Measurements from ENCODE around the gene TLR1.
"Not testable (repeated sequence)": the region's sequence is repeated elsewhere in the genome, so short reads cannot be mapped to it uniquely, and the experiment has no call there.

Gene TLR1, protein sequence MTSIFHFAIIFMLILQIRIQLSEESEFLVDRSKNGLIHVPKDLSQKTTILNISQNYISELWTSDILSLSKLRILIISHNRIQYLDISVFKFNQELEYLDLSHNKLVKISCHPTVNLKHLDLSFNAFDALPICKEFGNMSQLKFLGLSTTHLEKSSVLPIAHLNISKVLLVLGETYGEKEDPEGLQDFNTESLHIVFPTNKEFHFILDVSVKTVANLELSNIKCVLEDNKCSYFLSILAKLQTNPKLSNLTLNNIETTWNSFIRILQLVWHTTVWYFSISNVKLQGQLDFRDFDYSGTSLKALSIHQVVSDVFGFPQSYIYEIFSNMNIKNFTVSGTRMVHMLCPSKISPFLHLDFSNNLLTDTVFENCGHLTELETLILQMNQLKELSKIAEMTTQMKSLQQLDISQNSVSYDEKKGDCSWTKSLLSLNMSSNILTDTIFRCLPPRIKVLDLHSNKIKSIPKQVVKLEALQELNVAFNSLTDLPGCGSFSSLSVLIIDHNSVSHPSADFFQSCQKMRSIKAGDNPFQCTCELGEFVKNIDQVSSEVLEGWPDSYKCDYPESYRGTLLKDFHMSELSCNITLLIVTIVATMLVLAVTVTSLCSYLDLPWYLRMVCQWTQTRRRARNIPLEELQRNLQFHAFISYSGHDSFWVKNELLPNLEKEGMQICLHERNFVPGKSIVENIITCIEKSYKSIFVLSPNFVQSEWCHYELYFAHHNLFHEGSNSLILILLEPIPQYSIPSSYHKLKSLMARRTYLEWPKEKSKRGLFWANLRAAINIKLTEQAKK

DNA sequence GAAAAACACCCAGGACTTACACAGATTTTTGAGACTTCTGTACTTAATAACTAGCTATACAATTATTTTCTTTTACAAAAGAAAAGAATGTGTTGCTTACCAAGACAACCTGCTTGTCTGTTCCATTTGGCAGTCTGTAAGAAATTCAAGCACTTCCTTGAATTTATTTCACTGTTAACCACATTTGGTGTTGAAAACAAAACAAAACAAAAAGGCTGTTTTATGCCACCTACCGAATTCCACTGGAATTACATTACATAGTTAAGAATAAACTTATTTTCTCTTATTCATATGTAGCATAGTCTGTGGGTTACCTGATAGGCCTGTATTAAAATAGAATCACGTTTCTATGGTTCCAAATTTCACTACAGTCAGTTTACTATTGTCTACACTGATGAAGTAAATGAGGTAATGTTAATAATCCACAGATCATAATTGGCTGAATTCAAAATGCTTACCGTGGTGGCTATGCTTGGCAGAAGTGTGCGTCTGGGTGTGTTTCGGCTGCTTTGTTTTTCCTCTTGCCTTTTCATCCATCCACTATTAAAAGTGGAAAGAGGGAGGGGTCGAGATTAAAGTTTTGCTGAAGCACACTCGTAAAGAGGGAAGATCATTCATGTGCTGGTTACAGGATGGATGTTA, at the start of gene TLR1:
Gene TLR1, minus strand, starts transcription at position 138 of the 642 bp plus-strand sequence. CDS start 5,960 bp downstream, outside the sequence.
- DNase-seq, result peak; percentile 7

DNA sequence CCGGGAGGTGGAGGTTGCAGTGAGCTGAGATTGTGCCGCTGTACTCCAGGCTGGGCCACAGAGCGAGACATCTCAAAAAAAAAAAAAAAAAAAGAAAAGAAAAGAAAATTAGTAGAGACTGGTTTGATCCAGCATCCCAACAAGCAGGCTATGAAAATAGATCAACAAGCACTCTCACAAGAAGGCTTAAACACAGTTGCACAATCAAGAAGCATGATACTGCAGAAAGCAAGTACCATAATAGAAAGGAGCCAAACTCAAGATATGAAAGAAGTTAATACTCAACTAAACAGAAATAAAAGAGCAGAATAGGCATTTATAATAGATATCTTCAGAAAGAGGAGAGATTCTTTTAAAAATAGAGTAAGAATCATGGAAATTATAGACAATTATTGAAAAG, 41.4 kb upstream of the TLR1 start:
- no peak for DNase-seq

DNA sequence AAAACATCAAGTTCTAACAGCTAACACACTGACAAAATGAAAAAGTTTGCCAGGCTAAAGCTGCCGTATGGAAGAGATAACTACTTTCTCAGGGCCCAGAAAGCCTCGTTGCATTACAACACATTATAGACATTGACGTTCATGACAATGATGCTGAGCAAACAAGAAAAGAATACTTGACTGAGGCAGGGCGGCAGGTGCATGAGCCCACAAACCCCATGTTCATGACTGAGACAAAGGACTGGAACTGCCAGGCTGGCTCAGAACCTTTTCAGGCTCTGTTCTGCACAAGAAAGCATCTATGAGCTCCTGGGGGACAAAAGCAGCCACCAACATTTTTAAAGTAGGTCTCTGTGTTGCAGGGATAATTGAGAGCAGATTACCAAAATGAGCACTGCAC, 38.4 kb upstream of the TLR1 start:
- DNase-seq, result no peak

DNA sequence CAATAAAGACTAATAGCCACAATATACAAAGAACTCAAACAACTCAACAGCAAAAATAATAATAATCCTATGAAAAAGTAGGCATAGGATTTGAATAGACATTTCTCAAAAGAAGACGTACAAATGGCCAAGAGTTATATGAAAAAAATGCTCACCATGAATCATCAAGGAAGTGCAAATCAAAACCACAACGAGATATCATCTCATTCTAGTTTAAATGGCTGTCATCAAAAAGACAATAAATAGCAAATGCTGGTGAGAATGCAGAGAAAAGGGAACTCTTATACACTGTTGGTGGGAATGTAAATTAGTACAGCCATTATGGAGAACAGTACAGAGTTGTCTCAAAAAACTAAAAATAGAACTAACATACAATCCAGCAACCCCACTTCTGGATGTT, 33.3 kb upstream of the TLR1 start:
- no peak for DNase-seq

DNA sequence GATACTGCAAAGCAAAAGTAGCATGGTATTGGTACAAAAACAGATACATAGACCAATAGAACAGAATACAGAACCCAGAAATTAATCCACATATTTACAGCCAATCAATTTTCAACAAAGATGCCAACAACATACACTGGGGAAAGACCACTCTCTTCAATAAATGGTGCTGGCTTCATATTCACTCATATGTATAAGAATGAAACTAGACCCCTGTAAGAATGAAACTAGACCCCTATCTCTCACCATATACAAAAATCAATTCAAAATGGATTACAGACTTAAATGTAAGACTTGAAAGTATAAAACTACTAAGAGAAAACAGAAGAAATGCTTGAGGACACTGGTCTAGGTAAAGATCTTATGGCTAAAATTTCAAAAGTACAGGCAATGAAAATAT, 32.7 kb upstream of the TLR1 start:
- no peak for DNase-seq

DNA sequence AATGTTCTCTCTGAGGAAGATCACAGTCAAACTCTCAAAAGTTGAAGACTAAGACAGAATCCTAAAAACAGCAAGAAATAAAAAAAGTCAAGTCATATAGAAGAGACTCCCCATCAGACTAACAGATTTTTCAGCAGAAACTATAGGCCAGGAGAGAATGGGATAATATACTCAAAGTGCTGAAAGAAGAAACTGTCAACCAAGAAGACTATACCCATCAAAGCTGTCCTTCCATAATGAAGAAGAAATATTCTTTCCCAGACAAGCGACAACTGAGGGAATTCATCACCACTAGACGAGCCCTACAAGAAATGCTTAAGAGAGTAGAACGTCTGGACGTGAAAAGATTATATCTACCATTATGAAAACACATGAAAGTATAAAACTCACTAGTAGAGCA, 30.0 kb upstream of the TLR1 start:
- DNase-seq, result no peak

DNA sequence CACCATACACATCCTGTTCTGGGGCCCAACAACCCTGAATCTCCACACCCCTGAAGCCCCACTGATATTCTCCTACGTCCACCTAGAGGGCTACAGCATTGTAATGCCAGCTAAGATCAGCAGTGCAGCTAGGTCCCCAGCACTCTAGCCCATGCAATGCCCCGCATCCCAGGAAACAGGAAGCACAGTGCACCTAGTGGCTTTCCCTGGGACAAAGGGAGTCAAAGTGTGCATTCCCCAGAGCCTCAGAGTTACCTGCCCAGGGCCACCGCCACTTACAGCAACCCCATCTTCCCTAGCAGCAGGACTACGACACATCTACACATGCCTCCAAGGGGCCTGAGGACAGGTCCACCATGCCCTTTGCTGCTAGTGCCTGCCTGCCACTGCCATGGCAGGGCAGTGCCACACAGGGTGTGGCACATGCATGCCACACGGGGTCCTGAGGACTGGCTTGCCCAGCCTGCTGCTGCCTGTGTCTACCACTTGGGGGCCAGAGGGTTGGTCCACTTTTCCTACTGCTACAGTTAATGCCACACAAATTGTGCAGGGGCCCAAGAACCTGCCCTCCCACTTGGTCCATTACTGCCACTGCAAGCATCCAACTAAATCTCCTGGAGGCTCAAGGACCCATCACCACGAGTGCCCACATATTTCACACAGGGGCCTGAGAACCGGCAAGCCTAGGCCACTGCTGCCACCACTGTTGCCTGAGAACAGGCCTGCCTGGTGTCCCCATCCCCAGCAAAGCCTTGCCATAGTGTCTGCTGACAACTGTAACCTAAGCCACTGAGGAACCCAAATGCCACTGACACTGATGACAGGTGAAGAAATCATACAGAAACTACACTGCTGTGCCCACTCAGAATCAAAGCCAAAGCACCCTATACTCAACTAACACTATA, 28.3 kb upstream of the TLR1 start:
- no peak for DNase-seq

DNA sequence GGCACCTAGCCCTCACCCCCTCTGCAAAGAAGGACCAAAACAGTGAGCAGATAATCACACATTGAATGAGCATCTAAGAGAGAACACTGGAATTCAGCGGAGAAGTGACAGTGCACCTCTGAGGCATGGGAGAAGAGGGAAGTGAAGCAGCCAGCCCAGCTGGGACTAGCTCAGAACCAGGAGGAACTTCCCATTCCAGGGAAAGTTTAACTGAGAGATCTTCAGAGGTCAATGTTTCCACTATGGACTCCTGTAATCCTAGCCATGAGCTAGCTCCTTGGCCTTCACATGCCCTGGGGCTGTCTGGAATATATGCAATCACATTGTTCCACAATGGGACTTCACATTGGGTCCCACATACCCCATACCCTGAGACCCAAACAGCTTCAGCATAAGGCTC, 27.6 kb upstream of the TLR1 start:
- no peak for DNase-seq

DNA sequence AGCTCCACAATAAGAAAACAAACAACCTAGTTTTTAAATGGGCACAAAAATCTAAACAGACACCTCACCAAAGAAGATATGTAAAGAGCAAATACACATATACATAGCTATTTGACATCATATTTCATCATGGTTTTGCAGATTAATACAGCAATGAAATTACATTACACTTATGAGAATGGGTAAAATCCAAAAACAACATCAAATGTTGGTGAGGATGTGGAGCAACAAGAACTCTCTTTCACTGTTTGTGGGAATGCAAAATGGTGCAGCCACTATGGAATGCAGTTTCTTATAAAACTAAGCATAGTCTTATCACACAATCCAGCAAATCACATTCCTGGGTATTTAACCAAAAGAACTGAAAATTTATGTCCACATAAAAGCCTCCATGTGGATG, 27.1 kb upstream of the TLR1 start:
- DNase-seq, result no peak

DNA sequence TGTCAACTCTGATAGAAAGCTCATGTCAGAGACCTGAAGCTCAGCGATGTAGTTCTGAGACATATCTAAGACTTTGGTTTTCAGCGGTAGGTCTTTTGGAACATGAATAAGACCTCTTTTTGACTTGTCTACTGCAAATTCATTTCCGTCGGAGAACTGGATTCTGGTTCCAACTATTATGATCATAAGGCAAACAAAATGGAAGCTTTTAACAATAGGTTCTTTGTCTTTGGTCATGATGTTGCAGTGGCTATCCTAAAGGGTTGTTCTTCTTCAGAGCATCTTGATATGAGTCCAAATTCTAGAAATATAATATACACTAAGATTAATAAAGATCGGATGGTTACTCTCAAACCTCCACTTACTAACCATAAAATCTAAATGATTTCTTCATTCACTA, 24.6 kb upstream of the TLR1 start:
- DNase-seq, result no peak

DNA sequence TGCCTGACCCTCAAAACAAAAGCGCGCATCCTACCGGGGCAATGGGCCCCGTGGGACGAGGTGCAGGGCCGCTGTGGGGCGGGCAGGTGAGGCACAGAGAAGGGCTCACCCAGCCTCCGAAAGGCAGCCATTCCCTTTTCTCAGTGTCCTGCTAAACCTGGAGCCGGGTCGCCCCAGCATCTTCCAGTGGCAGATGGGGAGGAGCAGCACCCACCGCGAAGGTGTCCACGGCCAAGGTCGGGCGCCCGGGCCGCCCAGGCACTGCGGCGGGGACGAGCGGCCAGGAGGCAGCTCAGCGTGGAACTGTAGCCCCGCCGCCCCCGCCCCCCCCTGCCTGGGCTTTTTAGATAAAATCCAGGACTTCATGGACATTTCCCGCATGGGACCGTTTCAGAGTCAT, 19.2 kb upstream of the TLR1 start:
- DNase-seq, result no peak

DNA sequence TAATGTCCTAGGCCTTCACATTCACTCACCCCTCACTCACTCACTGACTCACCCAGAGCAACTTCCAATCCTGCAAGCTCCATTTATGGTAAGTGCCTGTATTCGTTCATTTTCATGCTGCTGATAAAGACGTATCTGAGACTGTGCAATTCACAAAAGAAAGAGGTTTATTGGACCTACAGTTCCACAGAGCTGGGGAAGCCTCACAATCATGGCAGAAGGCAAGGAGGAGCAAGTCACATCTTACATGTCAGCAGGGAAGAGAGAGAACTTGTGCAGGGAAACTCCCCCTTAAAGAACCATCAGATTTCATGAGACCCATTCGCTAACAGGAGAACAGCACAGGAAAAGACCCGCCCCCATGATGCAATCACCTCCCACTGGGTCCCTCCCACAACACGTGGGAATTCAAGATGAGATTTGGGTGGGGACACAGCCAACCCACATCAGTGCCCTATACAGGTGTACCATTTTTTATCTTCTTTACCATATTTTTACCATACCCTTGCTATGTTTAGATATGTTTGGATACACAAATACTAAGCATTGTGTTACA, 18.2 kb upstream of the TLR1 start:
- no peak for DNase-seq

DNA sequence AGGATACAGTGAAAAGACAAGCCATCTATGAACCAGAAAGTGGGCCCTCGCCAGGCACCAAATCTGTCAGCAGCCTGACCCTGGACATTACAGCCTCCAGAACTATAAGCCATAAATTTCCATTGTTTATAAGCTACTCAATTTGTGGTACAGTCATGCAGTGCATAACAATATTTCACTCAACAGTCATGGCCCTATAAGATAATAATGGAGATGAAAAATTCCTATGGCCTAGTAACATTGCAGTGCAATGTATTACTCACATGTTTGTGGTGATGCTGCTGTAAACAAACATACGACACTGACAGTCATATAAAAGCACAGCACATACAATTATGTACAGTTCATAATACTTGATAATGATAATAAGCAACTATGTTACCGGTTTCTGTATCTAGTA, 17.1 kb upstream of the TLR1 start:
- DNase-seq, result no peak

DNA sequence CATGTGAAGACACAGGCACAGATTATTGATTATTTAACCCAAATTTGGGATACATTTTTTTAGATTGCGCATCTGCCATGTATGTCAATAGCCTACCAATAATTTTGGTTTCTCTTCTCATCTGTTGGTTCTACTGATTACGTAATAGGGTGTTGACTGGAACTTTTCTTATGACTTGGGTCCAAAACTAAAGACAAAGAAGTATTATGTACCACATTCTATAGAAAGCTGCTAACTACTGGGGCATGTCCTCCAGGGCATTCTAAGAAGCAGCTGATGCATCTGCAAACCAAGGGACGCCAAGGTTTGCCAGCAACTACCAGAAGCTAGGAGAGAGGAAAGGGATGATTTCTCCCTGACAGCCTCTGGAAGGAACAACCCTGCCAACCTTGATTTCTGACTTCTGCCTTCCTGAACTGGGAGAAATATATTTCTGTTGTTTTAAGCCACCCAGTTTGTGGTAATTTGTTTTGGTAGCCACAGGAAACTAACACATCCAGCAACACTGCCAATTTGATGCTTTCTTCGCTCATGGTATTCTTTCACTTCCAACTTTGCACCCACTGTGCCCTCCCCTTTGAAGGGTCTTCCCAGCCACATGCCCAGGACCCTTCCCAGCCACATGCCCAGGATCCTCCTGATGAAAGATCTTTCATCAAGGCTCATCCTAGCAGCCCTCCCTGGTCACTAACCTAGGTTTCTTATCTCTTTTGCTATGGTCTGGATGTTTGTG, 15.9 kb upstream of the TLR1 start:
- DNase-seq, result no peak

DNA sequence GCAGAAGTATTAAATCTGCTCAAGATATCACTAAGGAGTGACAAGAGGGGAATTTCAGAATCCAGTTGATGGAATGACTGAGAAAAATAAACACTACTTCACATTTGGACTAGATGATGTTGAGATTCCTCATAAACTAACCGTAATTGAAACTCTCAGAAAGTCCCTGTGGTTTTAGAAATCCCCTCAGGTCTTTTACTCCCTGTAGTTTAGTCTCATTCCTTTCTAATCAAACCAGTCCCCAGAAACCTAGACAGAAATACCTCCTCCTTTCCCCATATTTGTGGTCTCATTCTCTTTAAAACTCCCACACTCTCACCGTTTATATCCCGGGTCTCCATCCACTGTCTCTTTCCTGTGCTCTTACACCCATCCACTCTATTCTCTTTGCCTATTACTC, 15.0 kb upstream of the TLR1 start:
- no peak for DNase-seq

DNA sequence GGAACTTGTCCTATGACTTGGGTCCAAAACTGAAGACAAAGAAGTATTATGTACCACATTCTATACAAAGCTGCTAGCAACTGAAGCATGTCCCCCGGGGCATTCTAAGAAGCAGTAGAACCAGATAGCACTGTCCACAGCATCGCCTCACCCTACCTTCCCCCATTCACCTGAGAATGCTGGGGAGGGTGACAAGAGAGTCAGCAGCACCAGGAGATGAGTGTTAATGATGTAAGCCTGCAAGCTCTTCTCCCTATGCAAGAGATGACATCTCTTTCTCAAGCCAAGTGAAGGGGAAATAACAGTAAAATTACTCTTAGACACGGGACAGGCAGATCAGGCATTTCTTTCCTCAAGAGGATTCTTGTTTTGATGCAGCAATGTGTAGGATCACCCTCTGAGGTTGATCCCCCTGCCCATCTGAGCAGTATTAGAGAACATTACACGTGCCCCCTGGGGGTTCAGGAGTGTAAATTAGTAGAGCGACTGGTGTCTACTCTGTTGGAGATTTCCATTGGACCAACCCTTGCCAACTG, 13.9 kb upstream of the TLR1 start:
- DNase-seq, result no peak

DNA sequence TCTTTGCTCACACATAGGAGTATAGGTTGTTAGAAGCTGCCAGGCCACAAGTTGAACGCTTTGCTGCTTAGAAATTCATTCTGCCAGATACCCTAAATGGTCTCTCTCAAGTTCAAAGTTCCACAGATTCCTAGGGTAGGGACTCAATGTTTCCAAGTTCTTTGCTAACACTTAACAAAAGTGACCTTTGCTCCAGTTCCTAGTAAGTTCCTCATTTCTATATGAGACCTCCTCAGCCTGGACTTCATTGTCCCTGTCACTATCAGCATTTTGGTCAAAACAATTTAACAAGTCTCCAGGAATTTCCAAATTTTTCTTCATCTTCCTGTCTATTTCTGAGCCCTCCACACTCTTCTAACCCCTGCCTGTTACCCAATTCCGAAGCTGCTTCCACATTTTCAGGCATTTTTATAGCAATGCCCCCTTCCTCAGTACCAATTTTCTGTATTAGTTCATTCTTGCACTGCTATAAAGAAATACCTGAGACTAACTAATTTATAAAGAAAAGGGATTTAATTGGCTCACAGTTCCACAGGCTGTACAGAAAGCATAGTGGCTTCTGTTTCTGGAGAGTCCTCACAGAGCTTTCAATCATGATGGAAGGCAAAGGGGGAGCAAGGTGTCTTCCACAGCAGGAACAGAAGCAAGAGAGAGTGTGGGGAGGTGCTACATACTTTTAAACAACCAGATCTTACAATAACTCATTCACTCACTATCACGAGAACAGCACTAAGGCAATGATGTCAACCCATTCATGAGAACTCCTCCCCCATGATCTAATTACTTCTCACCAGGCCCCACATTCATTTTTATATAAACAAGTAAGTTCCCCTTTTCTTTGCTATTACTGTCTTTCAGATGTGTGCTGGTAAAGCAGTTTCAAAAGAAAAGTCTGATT, 11.5 kb upstream of the TLR1 start:
- peak; percentile 3 for DNase-seq

DNA sequence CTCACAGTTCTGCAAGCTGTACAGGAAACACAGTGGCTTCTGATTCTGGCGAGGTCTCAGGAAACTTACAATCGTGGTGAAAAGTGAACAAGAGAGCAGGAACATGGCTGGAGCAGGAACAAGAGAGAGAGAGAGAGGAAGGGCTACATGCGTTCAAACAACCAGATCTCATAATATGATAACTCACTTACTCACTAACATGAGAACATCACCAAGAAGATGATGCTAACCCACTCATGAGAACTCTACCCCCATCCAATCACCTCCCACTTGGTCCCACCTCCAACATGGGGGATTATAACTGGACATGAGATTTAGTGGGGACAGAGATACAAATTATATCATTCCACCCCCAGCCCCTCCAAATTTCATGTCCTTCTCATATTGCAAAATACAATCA, 9.8 kb upstream of the TLR1 start:
- no peak for DNase-seq

DNA sequence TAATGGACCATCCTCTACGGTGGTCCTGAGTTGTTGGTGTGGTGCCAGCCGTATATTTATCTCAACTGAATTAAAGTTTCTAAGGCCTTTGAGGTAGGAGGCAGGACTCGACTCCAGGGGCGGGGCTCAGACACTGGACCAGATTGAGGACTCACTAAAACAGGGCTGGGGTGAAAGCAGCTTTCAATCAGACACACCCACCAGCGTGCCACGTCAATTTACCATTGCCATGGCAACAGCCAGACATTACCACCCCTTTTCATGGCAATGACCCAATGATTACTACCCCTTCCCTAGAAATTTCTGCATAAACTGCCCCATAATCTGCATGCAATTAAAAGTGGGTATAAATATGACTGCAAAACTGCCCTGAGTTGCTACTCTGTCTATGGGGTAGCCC, 6.7 kb upstream of the TLR1 start:
- no peak for DNase-seq

DNA sequence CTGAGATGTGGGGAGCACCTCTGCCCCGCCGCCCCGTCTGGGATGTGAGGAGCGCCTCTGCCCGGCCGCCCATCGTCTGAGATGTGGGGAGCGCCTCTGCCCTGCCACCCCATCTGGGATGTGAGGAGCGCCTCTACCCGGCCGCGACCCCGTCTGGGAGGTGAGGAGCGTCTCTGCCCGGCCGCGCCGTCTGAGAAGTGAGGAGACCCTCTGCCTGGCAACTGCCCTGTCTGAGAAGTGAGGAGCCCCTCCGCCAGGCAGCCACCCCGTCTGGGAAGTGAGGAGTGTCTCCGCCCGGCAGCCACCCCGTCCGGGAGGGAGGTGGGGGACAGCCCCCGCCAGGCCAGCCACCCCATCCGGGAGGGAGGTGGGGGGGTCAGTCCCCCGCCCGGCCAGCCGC, 2.9 kb upstream of the TLR1 start:
- DNase-seq, result not testable (repeated sequence)

Data from SIG-M5 (cell line).